NT2/D1 (cell line): Measurements from ENCODE around the gene TEX29.

Experiments
- SUZ12 ChIP-seq: IDR thresholded peaks from 2 replicates; pipeline ENCODE4 v1.6.1; 2011; ENCODE audit not compliant: insufficient read length, insufficient read depth; ENCODE audit errors: extremely low read depth
- YY1 ChIP-seq: IDR thresholded peaks from 2 replicates; pipeline ENCODE4 v1.6.1; 2011; ENCODE audit not compliant: insufficient read length, insufficient read depth
- ZNF274 ChIP-seq: IDR thresholded peaks from 2 replicates; pipeline ENCODE4 v1.6.1; 2011; ENCODE audit warnings: mild to moderate bottlenecking, low read depth, low read length

DNA sequence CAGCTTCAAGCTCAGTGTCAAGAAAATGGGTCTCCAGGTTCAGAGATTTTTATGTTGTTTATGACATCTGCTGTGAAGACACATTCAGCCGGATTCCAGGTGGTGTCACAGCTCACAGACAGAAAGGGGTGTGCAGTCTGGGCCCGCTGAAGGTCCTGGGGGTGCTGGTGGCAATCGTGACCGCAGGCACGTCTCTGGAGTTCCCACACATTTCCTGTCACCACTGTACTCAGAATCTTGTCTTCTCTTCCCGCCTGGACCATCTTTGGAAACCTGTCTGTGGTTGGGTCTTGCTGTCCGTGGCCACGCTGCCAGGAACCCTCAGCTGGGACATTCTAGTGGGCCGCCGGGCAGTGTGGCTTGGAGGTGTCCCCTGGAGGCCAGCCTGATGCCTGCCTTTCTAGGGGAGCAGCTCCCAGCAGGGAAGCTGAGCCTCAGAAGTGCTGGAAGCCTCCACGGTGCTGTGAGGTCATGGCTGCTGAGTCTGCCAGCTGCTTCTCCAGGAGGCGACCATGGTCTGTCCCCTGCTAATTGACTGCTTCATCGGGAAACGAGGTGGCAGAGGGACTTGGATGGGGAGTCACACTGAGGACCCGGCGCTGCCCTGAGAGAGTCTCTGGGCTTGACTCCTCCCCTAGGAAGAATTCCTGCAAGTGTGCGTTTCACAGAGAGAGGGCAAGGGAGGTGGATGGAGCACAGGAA, 3.7 kb downstream of the TEX29 start:
- TF ChIP-seq ZNF274, result no peak
- no peak for TF ChIP-seq YY1
- TF ChIP-seq SUZ12, result no peak
